GM23338 (cell line): Measurements from ENCODE around the gene GPRIN1. TPM values are rescaled to one million over a fixed set of nuclear protein-coding genes. Genes with fewer than 3 reads are reported as not detected.
A peak's percentile ranks its signal among the peaks of the same experiment; 100 is the strongest.
"Not testable (repeated sequence)": the region's sequence is repeated elsewhere in the genome, so short reads cannot be mapped to it uniquely, and the experiment has no call there.

ENCODE experiments used
- ATAC-seq: fragments of 200-7000 bp; cut with Tn5 transposase; 3 replicates; pipeline ENCODE4 v1.9.1; 2020
- DNase-seq: peaks from one replicate; pipeline ENCODE4 v3.0.0-alpha.2; 2015; ENCODE audit warnings: low spot score
- H2AFZ ChIP-seq: fragments of 200-600 bp; sonication (generic); 2 replicates; pipeline ENCODE4 v1.8.0; 2016; ENCODE audit warnings: antibody characterized with exemption, mild to moderate bottlenecking, moderate library complexity
- H3F3A ChIP-seq: fragments of 200-600 bp; sonication (generic); replicated peaks from 2 replicates; pipeline ENCODE4 v1.8.0; 2017; ENCODE audit warnings: antibody characterized with exemption, mixed run types, low read depth
- H3K27ac ChIP-seq: fragments of 200-600 bp; sonication (generic); 2 replicates; pipeline ENCODE4 v1.6.1; 2016; ENCODE audit warnings: low read depth
- H3K27me3 ChIP-seq: fragments of 200-600 bp; sonication (generic); 2 replicates; pipeline ENCODE4 v1.8.0; 2016; ENCODE audit warnings: mild to moderate bottlenecking, mixed run types, moderate library complexity; ENCODE audit not compliant: insufficient read depth
- H3K36me3 ChIP-seq: fragments of 200-600 bp; sonication (generic); 2 replicates; pipeline ENCODE4 v1.8.0; 2016; ENCODE audit warnings: mild to moderate bottlenecking; ENCODE audit not compliant: insufficient read depth
- H3K4me1 ChIP-seq: fragments of 200-600 bp; sonication (generic); 2 replicates; pipeline ENCODE4 v1.8.0; 2016; ENCODE audit warnings: mild to moderate bottlenecking, moderate library complexity; ENCODE audit not compliant: insufficient read depth
- H3K4me2 ChIP-seq: fragments of 200-600 bp; sonication (generic); 2 replicates; pipeline ENCODE4 v1.7.1; 2017; ENCODE audit warnings: mixed run types
- H3K4me3 ChIP-seq: fragments of 200-600 bp; sonication (generic); 2 replicates; pipeline ENCODE4 v1.6.1; 2016; ENCODE audit warnings: mixed run types
- H3K79me2 ChIP-seq: fragments of 200-600 bp; sonication (generic); replicated peaks from 2 replicates; pipeline ENCODE4 v1.8.0; 2017; ENCODE audit warnings: mild to moderate bottlenecking; ENCODE audit not compliant: insufficient read depth
- H3K9me2 ChIP-seq: fragments of 200-600 bp; sonication (generic); 2 replicates; pipeline ENCODE4 v1.8.0; 2017; ENCODE audit not compliant: insufficient read depth
- H4K20me1 ChIP-seq: fragments of 200-600 bp; sonication (generic); replicated peaks from 2 replicates; pipeline ENCODE4 v1.8.0; 2017; ENCODE audit warnings: mild to moderate bottlenecking; ENCODE audit not compliant: insufficient read depth
- H3K27ac Mint-ChIP-seq: 2 replicates; pipeline ENCODE4 v1.8.0; 2020; ENCODE audit warnings: inconsistent platforms, mild to moderate bottlenecking, moderate library complexity, mixed read lengths
- H3K27me3 Mint-ChIP-seq: 3 replicates; pipeline ENCODE4 v1.8.0; 2022; ENCODE audit warnings: low read depth, mild to moderate bottlenecking, moderate library complexity, mixed read lengths, inconsistent platforms; ENCODE audit not compliant: insufficient read depth, poor library complexity
- H3K36me3 Mint-ChIP-seq: 3 replicates; pipeline ENCODE4 v1.8.0; 2021; ENCODE audit warnings: low read depth, mild to moderate bottlenecking, inconsistent platforms, moderate library complexity, mixed read lengths
- H3K4me1 Mint-ChIP-seq: 3 replicates; pipeline ENCODE4 v1.8.0; 2020; ENCODE audit warnings: mild to moderate bottlenecking, inconsistent platforms, mixed read lengths
- H3K4me3 Mint-ChIP-seq: 3 replicates; pipeline ENCODE4 v1.8.0; 2021; ENCODE audit warnings: moderate library complexity, mild to moderate bottlenecking, inconsistent platforms, mixed read lengths
- H3K9me3 Mint-ChIP-seq: 3 replicates; pipeline ENCODE4 v1.8.0; 2020; ENCODE audit warnings: moderate library complexity, mild to moderate bottlenecking, inconsistent platforms, mixed read lengths
- EZH2 ChIP-seq: fragments of 200-600 bp; sonication (generic); IDR thresholded peaks from one replicate; pipeline ENCODE4 v1.8.0; 2017; ENCODE audit warnings: antibody characterized with exemption, mild to moderate bottlenecking, low read depth; ENCODE audit not compliant: unreplicated experiment
- EZH2phosphoT487 ChIP-seq: fragments of 200-600 bp; sonication (generic); IDR thresholded peaks from one replicate; pipeline ENCODE4 v1.8.1; 2018; ENCODE audit warnings: antibody characterized with exemption; ENCODE audit not compliant: unreplicated experiment
- JUNB ChIP-seq: IDR thresholded peaks from one replicate; pipeline ENCODE4 v1.6.1; 2016; ENCODE audit warnings: antibody characterized with exemption; ENCODE audit not compliant: unreplicated experiment
- POLR2AphosphoS5 ChIP-seq: IDR thresholded peaks from 2 replicates; pipeline ENCODE4 v1.6.1; 2016; ENCODE audit warnings: antibody characterized with exemption, low read depth
- ZNF114 ChIP-seq: fragments of 250-450 bp; sonication (Bioruptor Pico); IDR thresholded peaks from 2 replicates; pipeline ENCODE4 v1.5.0; 2020; ENCODE audit warnings: mild to moderate bottlenecking, moderate library complexity
- ZNF331 ChIP-seq: fragments of 250-450 bp; sonication (Bioruptor Pico); IDR thresholded peaks from 2 replicates; pipeline ENCODE4 v1.5.0; 2020; ENCODE audit warnings: low read depth, mild to moderate bottlenecking, moderate library complexity
- polyA plus RNA-seq: library from polyadenylated mRNA; unstranded; fragments of >200 nt; fragmentation: Nextera tagmentation; extraction: Ambion mirVana; gene quantifications from 2 replicates; pipeline ENCODE4 v1.2.1, GENCODE V29; 2016
- total RNA-seq: library from RNA; depleted of rRNA; stranded (reverse); fragments of >200 nt; shearing (Covaris generic); gene quantifications from 2 replicates; pipeline ENCODE4 v1.2.3, GENCODE V29; 2014
- TF ChIP-seq, protein P1 (sequence below), 2 experiments: fragments of 200-600 bp in 1 of 2; sonication (generic) in 1 of 2; conservative IDR thresholded peaks; 2 replicates each; pipeline versions ENCODE4 v1.5.1 to v1.6.1; 2016 to 2017; ENCODE audit warnings: antibody characterized with exemption in 2 of 2, low read depth in 2 of 2, mild to moderate bottlenecking in 2 of 2, moderate library complexity in 1 of 2

GPRIN1 gene
- total and polyA plus RNA-seq, 2 experiments from 2014 or later: 3.8 to 14.6 TPM

DNA sequence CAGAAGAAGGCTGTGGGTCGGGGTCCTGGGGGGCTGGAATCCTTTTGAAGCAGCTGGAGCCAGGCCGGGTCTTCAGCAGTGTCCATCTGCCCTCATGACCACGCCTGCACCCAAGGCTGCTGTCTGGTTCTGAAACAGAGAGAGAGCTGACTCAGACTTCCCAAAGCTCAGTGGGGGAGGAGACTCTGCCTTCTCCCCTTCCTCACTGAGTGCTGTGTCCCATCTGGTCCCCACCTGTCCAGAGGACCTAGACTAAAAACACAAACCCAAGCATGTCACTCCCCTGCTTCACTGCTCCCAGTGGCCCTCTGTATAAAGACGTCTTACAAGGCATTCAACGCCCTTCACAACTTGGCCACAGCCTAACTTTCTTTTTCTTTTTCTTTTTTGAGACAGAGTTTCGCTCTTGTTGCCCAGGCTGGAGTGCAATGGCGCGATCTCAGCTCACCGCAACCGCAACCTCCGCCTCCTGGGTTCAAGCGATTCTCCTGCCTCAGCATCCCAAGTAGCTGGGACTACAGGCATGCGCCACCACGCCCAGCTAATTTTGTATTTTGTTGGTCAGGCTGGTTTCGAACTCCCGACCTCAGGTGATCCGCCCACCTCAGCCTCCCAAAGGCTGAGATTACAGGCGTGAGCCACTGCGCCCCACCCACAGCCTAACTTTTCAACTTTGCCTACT is 10.1 kb downstream of the GPRIN1 start:
- ATAC-seq: not testable (repeated sequence)
- Mint-ChIP-seq H3K36me3 (peaks cover 18% of the 10 kb centered on the region), H3K9me3 (peaks cover 13% of the 10 kb centered on the region)

GRCh38 chr5:176597417-176598389 is 12.3 kb downstream of the GPRIN1 start:
- Histone ChIP-seq H3F3A (no peaks in the 10 kb centered on the region), H4K20me1 (no peaks in the 10 kb centered on the region), H3K36me3 (no peaks in the 10 kb centered on the region), H3K27me3 (peaks cover 16% of the 10 kb centered on the region), H3K4me2 (peak overlapping the region; percentile 73), H3K4me3 (peak overlapping the region; percentile 49), H2AFZ (peak overlapping the region; percentile 84; the same call in 1 of the 2 replicates), H3K4me1 (no peaks in the 10 kb centered on the region), H3K9me2 (peaks cover 5% of the 10 kb centered on the region; the same call in 1 of the 2 replicates), H3K27ac (no peak overlapping the region), H3K79me2 (no peaks in the 10 kb centered on the region)
- no peak overlapping the region for H3K27ac Mint-ChIP-seq
- TF ChIP-seq ZNF331 (CRISPR knock-in tag): no peak
- TF ChIP-seq JUNB: no peak
- TF ChIP-seq EZH2: no peak
- no peak for TF ChIP-seq EZH2phosphoT487
- TF ChIP-seq, protein P1, sequence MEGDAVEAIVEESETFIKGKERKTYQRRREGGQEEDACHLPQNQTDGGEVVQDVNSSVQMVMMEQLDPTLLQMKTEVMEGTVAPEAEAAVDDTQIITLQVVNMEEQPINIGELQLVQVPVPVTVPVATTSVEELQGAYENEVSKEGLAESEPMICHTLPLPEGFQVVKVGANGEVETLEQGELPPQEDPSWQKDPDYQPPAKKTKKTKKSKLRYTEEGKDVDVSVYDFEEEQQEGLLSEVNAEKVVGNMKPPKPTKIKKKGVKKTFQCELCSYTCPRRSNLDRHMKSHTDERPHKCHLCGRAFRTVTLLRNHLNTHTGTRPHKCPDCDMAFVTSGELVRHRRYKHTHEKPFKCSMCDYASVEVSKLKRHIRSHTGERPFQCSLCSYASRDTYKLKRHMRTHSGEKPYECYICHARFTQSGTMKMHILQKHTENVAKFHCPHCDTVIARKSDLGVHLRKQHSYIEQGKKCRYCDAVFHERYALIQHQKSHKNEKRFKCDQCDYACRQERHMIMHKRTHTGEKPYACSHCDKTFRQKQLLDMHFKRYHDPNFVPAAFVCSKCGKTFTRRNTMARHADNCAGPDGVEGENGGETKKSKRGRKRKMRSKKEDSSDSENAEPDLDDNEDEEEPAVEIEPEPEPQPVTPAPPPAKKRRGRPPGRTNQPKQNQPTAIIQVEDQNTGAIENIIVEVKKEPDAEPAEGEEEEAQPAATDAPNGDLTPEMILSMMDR (conservative IDR thresholded peaks at IDR 0.05; ENCODE audit: low read depth in 2 of 2): peak in 1 of 2 experiments; percentile 65; a peak in 2 of 4 replicates
- no peak for TF ChIP-seq ZNF114
- TF ChIP-seq POLR2AphosphoS5: no peak
- ATAC-seq (peak; percentile 14), DNase-seq (peak; percentile 38)
- H3K27me3 Mint-ChIP-seq: peaks cover 26% of the 10 kb centered on the region
- H3K36me3 Mint-ChIP-seq: peaks cover 22% of the 10 kb centered on the region
- peaks cover 13% of the 10 kb centered on the region for H3K9me3 Mint-ChIP-seq
- peak overlapping the region; percentile 32; the same call in 2 of the 3 replicates for H3K4me3 Mint-ChIP-seq
- H3K4me1 Mint-ChIP-seq: peaks cover 4% of the 10 kb centered on the region

More for the DNA sequence above, 10.1 kb downstream of the GPRIN1 start:
- not testable (repeated sequence) for H3K9me2 ChIP-seq, H3F3A ChIP-seq, H3K4me3 ChIP-seq, H3K4me1 ChIP-seq, DNase-seq, H2AFZ ChIP-seq, H3K79me2 ChIP-seq, H3K36me3 ChIP-seq, H3K4me2 ChIP-seq, H3K4me3 Mint-ChIP-seq, H3K27ac Mint-ChIP-seq, H3K27ac ChIP-seq
- Histone ChIP-seq H3K27me3 (peaks cover 16% of the 10 kb centered on the region), H4K20me1 (peaks cover 13% of the 10 kb centered on the region; the same call in 1 of the 2 replicates)
- Mint-ChIP-seq H3K4me1 (peaks cover 14% of the 10 kb centered on the region), H3K27me3 (peaks cover 20% of the 10 kb centered on the region)
